Tongue (tissue), 2 donors: Measurements from ENCODE around the gene SIGLEC10. TPM values are rescaled to one million over a fixed set of nuclear protein-coding genes. Genes with fewer than 3 reads are reported as not detected.
A peak's percentile ranks its signal among the peaks of the same experiment; 100 is the strongest.
"Not testable (repeated sequence)": the region's sequence is repeated elsewhere in the genome, so short reads cannot be mapped to it uniquely, and the experiment has no call there.

Source experiments
- DNase-seq: peaks from one replicate; pipeline ENCODE4 v3.0.0-alpha.2; 2015
- total RNA-seq: library from RNA; depleted of rRNA; stranded (reverse); fragments of >200 nt; gene quantifications from one replicate; pipeline ENCODE4 v1.2.3, GENCODE V29; 2014

SIGLEC10 gene
- total RNA-seq: 2.1 TPM

- DNase-seq: no peak
Observed at GRCh38 chr19:51417107-51417809, at the start of gene SIGLEC10. Gene SIGLEC10, minus strand, starts transcription at chr19:51417642. Its CDS starts 61 bp downstream, at chr19:51417581.

- DNase-seq: no peak
Observed at GRCh38 chr19:51466723-51467122, 49.3 kb upstream of the SIGLEC10 start.

GRCh38 chr19:51463976-51464581, 46.6 kb upstream of the SIGLEC10 start:
- DNase-seq: not testable (repeated sequence)

GRCh38 chr19:51462681-51463080, 45.2 kb upstream of the SIGLEC10 start:
- DNase-seq: no peak

- DNase-seq: no peak
Observed at GRCh38 chr19:51462276-51462675, 44.8 kb upstream of the SIGLEC10 start.

- no peak for DNase-seq
Observed at GRCh38 chr19:51461723-51462161, 44.3 kb upstream of the SIGLEC10 start.

- peak; percentile 7 for DNase-seq
Observed at GRCh38 chr19:51460164-51460992, 42.9 kb upstream of the SIGLEC10 start.

- no peak for DNase-seq
Observed at GRCh38 chr19:51458899-51459505, 41.6 kb upstream of the SIGLEC10 start.

GRCh38 chr19:51458051-51458645, 40.7 kb upstream of the SIGLEC10 start, which contains the start of gene SIGLEC8:
Gene SIGLEC8, minus strand, starts transcription at chr19:51458454. Its CDS starts 67 bp downstream, at chr19:51458387.
- no peak for DNase-seq

GRCh38 chr19:51457351-51458013, 40.0 kb upstream of the SIGLEC10 start:
- DNase-seq: no peak

GRCh38 chr19:51456541-51457290, 39.3 kb upstream of the SIGLEC10 start:
- DNase-seq: no peak

- DNase-seq: no peak
Observed at GRCh38 chr19:51450730-51451307, 33.4 kb upstream of the SIGLEC10 start.

GRCh38 chr19:51448411-51449016, 31.1 kb upstream of the SIGLEC10 start:
- no peak for DNase-seq

- no peak for DNase-seq
Observed at GRCh38 chr19:51448011-51448410, 30.6 kb upstream of the SIGLEC10 start.

- DNase-seq: not testable (repeated sequence)
Observed at GRCh38 chr19:51447510-51447909, 30.1 kb upstream of the SIGLEC10 start.

GRCh38 chr19:51441410-51442390, 24.3 kb upstream of the SIGLEC10 start:
- DNase-seq: no peak

- DNase-seq: no peak
Observed at GRCh38 chr19:51440846-51441409, 23.5 kb upstream of the SIGLEC10 start.

GRCh38 chr19:51440052-51440451, 22.6 kb upstream of the SIGLEC10 start:
- DNase-seq: no peak
